NCI-H460 (cell line): Measurements from ENCODE around the gene AVPR1B. TPM values are rescaled to one million over a fixed set of nuclear protein-coding genes. Genes with fewer than 3 reads are reported as not detected.

Experiments used
- small RNA-seq, 2 experiments: library from RNA; depleted of rRNA; stranded (forward); fragments of <200 nt; gene quantifications; one replicate each; pipeline ENCODE3, GENCODE V24; 2014
- total RNA-seq: library from RNA; depleted of rRNA; stranded (reverse); fragments of >200 nt; shearing (Covaris generic); gene quantifications from 2 replicates; pipeline ENCODE4 v1.2.3, GENCODE V29; 2014; rRNA removed

AVPR1B gene
- total RNA-seq, 1 experiment from 2014 or later: not detected

Small RNA genes lying within 50 kb of the gene (small RNA-seq; reads per million reads assigned to genes)
- gene RF00271: 0 to 0.02 reads per million in 2 experiments

Other genes with a start within 250 kb of the AVPR1B start
- gene SLC26A9, start 173.9 kb downstream of the AVPR1B start, total RNA-seq: 0.02 and 0.06 TPM in 2 replicates
- not detected in 2 replicates for gene RAB7B, start 114.0 kb downstream of the AVPR1B start, total RNA-seq
- not detected in 2 replicates for gene CTSE, start 93.5 kb downstream of the AVPR1B start, total RNA-seq
- gene RHEX, start 64.2 kb downstream of the AVPR1B start, total RNA-seq: not detected in 2 replicates
- 26.8 and 34.6 TPM in 2 replicates for gene FAM72A, start 85.5 kb upstream of the AVPR1B start, total RNA-seq
- 27.9 and 35.4 TPM in 2 replicates for gene SRGAP2, start 86.2 kb upstream of the AVPR1B start, total RNA-seq